Naive thymus-derived CD4-positive, alpha-beta T cell (primary cell): Measurements from ENCODE around the gene ATG16L2. TPM values are rescaled to one million over a fixed set of nuclear protein-coding genes. Genes with fewer than 3 reads are reported as not detected.
A peak's percentile ranks its signal among the peaks of the same experiment; 100 is the strongest.

ENCODE experiments used
- ATAC-seq: fragments of 150-1000 bp; cut with Tn5 transposase; 2 replicates; pipeline ENCODE4 v1.10.0; 2021; ENCODE audit warnings: mild to moderate bottlenecking, moderate library complexity
- CTCF ChIA-PET: fragments of 350-600 bp; sonication (Branson Sonifier 250); formaldehyde crosslinking; loops from one replicate; lab custom pipeline; 2021; ENCODE audit warnings: antibody characterized with exemption; lab: Charles Lee
- POLR2A ChIA-PET: fragments of 350-600 bp; sonication (Branson Sonifier 250); formaldehyde crosslinking; loops from one replicate; lab custom pipeline; 2021; ENCODE audit warnings: antibody characterized with exemption, inconsistent platforms; lab: Charles Lee
- DNase-seq, 9 donors: peaks; one replicate each; pipeline versions ENCODE4 v3.0.0 to v3.0.0-alpha.2; 2020 to 2022; ENCODE audit warnings: mixed read lengths in 1 of 9
- H3K27ac ChIP-seq: one replicate; pipeline ENCODE4 v1.7.0; 2013; ENCODE audit warnings: mild to moderate bottlenecking, low read depth, low read length, moderate library complexity
- H3K27me3 ChIP-seq, 2 donors: one replicate each; pipeline ENCODE4 v1.7.0; 2013; ENCODE audit warnings: low read length in 2 of 2, mild to moderate bottlenecking in 2 of 2, moderate library complexity in 2 of 2; ENCODE audit not compliant: control insufficient read depth in 2 of 2, insufficient read depth in 2 of 2
- H3K36me3 ChIP-seq, 3 experiments: 1 replicate in 2 of 3; 2 replicates in 1 of 3; pipeline ENCODE4 v1.7.0; 2013; ENCODE audit warnings: low read length in 3 of 3, mild to moderate bottlenecking in 3 of 3, moderate library complexity in 1 of 3; ENCODE audit not compliant: insufficient read depth in 3 of 3, control insufficient read depth in 2 of 3
- H3K4me1 ChIP-seq, 2 donors: one replicate each; pipeline ENCODE4 v1.7.0; 2013; ENCODE audit warnings: low read length in 2 of 2, mild to moderate bottlenecking in 2 of 2, moderate library complexity in 1 of 2; ENCODE audit not compliant: control insufficient read depth in 2 of 2, insufficient read depth in 2 of 2
- H3K4me3 ChIP-seq: 2 replicates; pipeline ENCODE4 v1.7.0; 2013; ENCODE audit warnings: mild to moderate bottlenecking, low read length
- H3K9me3 ChIP-seq, 3 experiments: 1 replicate in 2 of 3; 2 replicates in 1 of 3; pipeline ENCODE4 v1.7.0; 2013; ENCODE audit warnings: low read length in 3 of 3; ENCODE audit not compliant: control insufficient read depth in 2 of 3
- H3K27ac Mint-ChIP-seq, 9 donors: one replicate each; pipeline ENCODE4 v1.8.0; 2020 to 2022; ENCODE audit warnings: mixed read lengths in 9 of 9, mild to moderate bottlenecking in 8 of 9, moderate library complexity in 5 of 9, inconsistent platforms in 2 of 9
- H3K27me3 Mint-ChIP-seq, 5 donors: one replicate each; pipeline ENCODE4 v1.8.0; 2021 to 2022; ENCODE audit warnings: mixed read lengths in 5 of 5, mild to moderate bottlenecking in 1 of 5
- H3K36me3 Mint-ChIP-seq, 5 donors: one replicate each; pipeline ENCODE4 v1.8.0; 2020 to 2022; ENCODE audit warnings: mixed read lengths in 5 of 5, mild to moderate bottlenecking in 3 of 5, inconsistent platforms in 1 of 5
- H3K4me1 Mint-ChIP-seq, 7 donors: one replicate each; pipeline ENCODE4 v1.8.0; 2020 to 2022; ENCODE audit warnings: mixed read lengths in 7 of 7, mild to moderate bottlenecking in 3 of 7, inconsistent platforms in 1 of 7
- H3K4me3 Mint-ChIP-seq, 10 donors: one replicate each; pipeline ENCODE4 v1.8.0; 2020 to 2022; ENCODE audit warnings: mild to moderate bottlenecking in 10 of 10, mixed read lengths in 10 of 10, moderate library complexity in 6 of 10, inconsistent platforms in 2 of 10
- H3K9me3 Mint-ChIP-seq, 11 donors: one replicate each; pipeline ENCODE4 v1.8.0; 2020 to 2022; ENCODE audit warnings: mixed read lengths in 11 of 11, mild to moderate bottlenecking in 4 of 11, inconsistent platforms in 1 of 11, moderate library complexity in 1 of 11
- intact Hi-C, 2 donors: fragments of 100-400 bp; cut with micrococcal nuclease; formaldehyde crosslinking; loops; one replicate each; pipeline ENCODE4 v1.15.1; 2023
- polyA plus RNA-seq, 2 donors: library from polyadenylated mRNA; unstranded; fragments of 300-500 nt; fragmentation: Illumina TruSeq; gene quantifications; one replicate each; pipeline ENCODE4 v1.2.3, GENCODE V29; 2021
- total RNA-seq, 6 experiments: library from RNA in 5 of 6; stranded (reverse) in 5 of 6; gene quantifications; 1 replicate in 5 of 6; 2 replicates in 1 of 6; pipeline ENCODE4 v1.2.3 and lab custom pipeline; 2021 to 2026

The ATG16L2 gene
- total and polyA plus RNA-seq, 7 experiments from 2014 or later: 12.8 to 199 (median 134) TPM

GRCh38 chr11:72859126-72859525 lies 44.9 kb downstream of the ATG16L2 start:
- Mint-ChIP-seq H3K36me3 (peaks cover 0 to 37% (median 15%) of the 10 kb centered on the region in 5 donors), H3K27ac (no peak overlapping the region), H3K9me3 (peaks cover 0 to 1% (median 0%) of the 10 kb centered on the region in 11 donors), H3K4me3 (no peak overlapping the region), H3K27me3 (no peaks in the 10 kb centered on the region), H3K4me1 (peaks cover 0 to 4% (median 3%) of the 10 kb centered on the region in 7 donors)
- ATAC-seq (no peak), DNase-seq (no peak)
- intact Hi-C loops: no loop called here
- ChIA-PET POLR2A (no interaction called here), CTCF (no interaction called here)
- H3K4me3 ChIP-seq: no peak overlapping the region
- H3K36me3 ChIP-seq: peaks cover 0 to 4% (median 0%) of the 10 kb centered on the region in 3 experiments
- H3K27me3 ChIP-seq: no peaks in the 10 kb centered on the region
- H3K4me1 ChIP-seq: no peaks in the 10 kb centered on the region
- no peaks in the 10 kb centered on the region for H3K9me3 ChIP-seq
- no peak overlapping the region for H3K27ac ChIP-seq

GRCh38 chr11:72860010-72860409 lies 45.8 kb downstream of the ATG16L2 start:
- H3K4me1 Mint-ChIP-seq: peaks cover 0 to 5% (median 0%) of the 10 kb centered on the region in 7 donors
- peaks cover 0 to 34% (median 15%) of the 10 kb centered on the region in 5 donors for H3K36me3 Mint-ChIP-seq
- Histone ChIP-seq H3K36me3 (peaks cover 0 to 4% (median 0%) of the 10 kb centered on the region in 3 experiments), H3K27ac (no peak overlapping the region), H3K27me3 (no peaks in the 10 kb centered on the region), H3K4me3 (no peak overlapping the region), H3K4me1 (no peaks in the 10 kb centered on the region), H3K9me3 (no peaks in the 10 kb centered on the region)
- intact Hi-C loops: no loop called here
- ATAC-seq (no peak), DNase-seq (no peak)
- POLR2A ChIA-PET: interaction anchor here (0.8 kb wide), 1 partner anchor 19 kb away, joined by 3 read pairs; no protein-coding TSS in a partner anchor
- CTCF ChIA-PET: no interaction called here
- no peak overlapping the region for H3K4me3 Mint-ChIP-seq
- H3K27me3 Mint-ChIP-seq: no peaks in the 10 kb centered on the region
- H3K9me3 Mint-ChIP-seq: peaks cover 0 to 1% (median 0%) of the 10 kb centered on the region in 11 donors
- H3K27ac Mint-ChIP-seq: no peak overlapping the region

- Histone ChIP-seq H3K4me1 (no peaks in the 10 kb centered on the region), H3K9me3 (no peaks in the 10 kb centered on the region), H3K4me3 (no peak overlapping the region), H3K36me3 (peaks cover 0 to 4% (median 0%) of the 10 kb centered on the region in 3 experiments), H3K27ac (no peak overlapping the region), H3K27me3 (no peaks in the 10 kb centered on the region)
- intact Hi-C loops: no loop called here
- ChIA-PET POLR2A (interaction anchor here (0.8 kb wide), 1 partner anchor 18 kb away, joined by 3 read pairs; no protein-coding TSS in a partner anchor), CTCF (no interaction called here)
- H3K4me3 Mint-ChIP-seq: no peak overlapping the region
- peaks cover 0 to 5% (median 2%) of the 10 kb centered on the region in 7 donors for H3K4me1 Mint-ChIP-seq
- peaks cover 0 to 38% (median 15%) of the 10 kb centered on the region in 5 donors for H3K36me3 Mint-ChIP-seq
- H3K9me3 Mint-ChIP-seq: peaks cover 0 to 1% (median 0%) of the 10 kb centered on the region in 11 donors
- no peaks in the 10 kb centered on the region for H3K27me3 Mint-ChIP-seq
- no peak overlapping the region for H3K27ac Mint-ChIP-seq
- no peak for DNase-seq
- no peak for ATAC-seq
Observed at GRCh38 chr11:72860592-72860991, 46.4 kb downstream of the ATG16L2 start.

- no peak for ATAC-seq
- POLR2A ChIA-PET: interaction anchor here (0.7 kb wide), 1 partner anchor 196 kb away, joined by 4 read pairs; no protein-coding TSS in a partner anchor
- Histone ChIP-seq H3K4me3 (no peak overlapping the region), H3K4me1 (no peaks in the 10 kb centered on the region), H3K9me3 (no peaks in the 10 kb centered on the region), H3K36me3 (peaks cover 0 to 4% (median 3%) of the 10 kb centered on the region in 3 experiments), H3K27me3 (no peaks in the 10 kb centered on the region), H3K27ac (no peak overlapping the region)
- intact Hi-C loops: no loop called here
- peaks cover 0 to 2% (median 0%) of the 10 kb centered on the region in 11 donors for H3K9me3 Mint-ChIP-seq
- CTCF ChIA-PET: interaction anchor here (0.6 kb wide), 1 partner anchor 187 kb away, joined by 3 read pairs; no protein-coding TSS in a partner anchor
- peaks cover 0 to 8% (median 2%) of the 10 kb centered on the region in 7 donors for H3K4me1 Mint-ChIP-seq
- no peaks in the 10 kb centered on the region for H3K27me3 Mint-ChIP-seq
- DNase-seq: no peak
- peaks cover 6 to 50% (median 30%) of the 10 kb centered on the region in 5 donors for H3K36me3 Mint-ChIP-seq
- H3K27ac Mint-ChIP-seq: no peak overlapping the region
- H3K4me3 Mint-ChIP-seq: no peak overlapping the region
Observed at GRCh38 chr11:72863091-72863490, 48.9 kb downstream of the ATG16L2 start.

- no peaks in the 10 kb centered on the region for H3K27me3 ChIP-seq
- Mint-ChIP-seq H3K27ac (no peak overlapping the region), H3K9me3 (peaks cover 0 to 3% (median 0%) of the 10 kb centered on the region in 11 donors), H3K36me3 (peaks cover 8 to 47% (median 28%) of the 10 kb centered on the region in 5 donors), H3K4me1 (peaks cover 0 to 8% (median 2%) of the 10 kb centered on the region in 7 donors), H3K4me3 (no peak overlapping the region), H3K27me3 (no peaks in the 10 kb centered on the region)
- ChIA-PET CTCF (no interaction called here), POLR2A (no interaction called here)
- ATAC-seq (no peak), DNase-seq (no peak)
- H3K27ac ChIP-seq: no peak overlapping the region
- intact Hi-C loops: no loop called here
- no peaks in the 10 kb centered on the region for H3K4me1 ChIP-seq
- peaks cover 0 to 4% (median 3%) of the 10 kb centered on the region in 3 experiments for H3K36me3 ChIP-seq
- no peak overlapping the region for H3K4me3 ChIP-seq
- no peaks in the 10 kb centered on the region for H3K9me3 ChIP-seq
Observed at GRCh38 chr11:72863916-72864315, 49.7 kb downstream of the ATG16L2 start.

- Mint-ChIP-seq H3K36me3 (peaks cover 8 to 37% (median 26%) of the 10 kb centered on the region in 5 donors), H3K4me3 (no peak overlapping the region), H3K9me3 (peaks cover 0 to 3% (median 0%) of the 10 kb centered on the region in 11 donors), H3K4me1 (peaks cover 6 to 17% (median 11%) of the 10 kb centered on the region in 7 donors), H3K27ac (peak overlapping the region in 1 of 9 donors; percentile 11), H3K27me3 (no peaks in the 10 kb centered on the region)
- ChIA-PET POLR2A (interaction anchor here (0.9 kb wide), 1 partner anchor 336 kb away, joined by 3 read pairs; no protein-coding TSS in a partner anchor), CTCF (interaction anchor here (0.6 kb wide), 1 partner anchor 241 kb away, joined by 3 read pairs; no protein-coding TSS in a partner anchor)
- Histone ChIP-seq H3K27ac (no peak overlapping the region), H3K27me3 (no peaks in the 10 kb centered on the region), H3K4me3 (no peak overlapping the region), H3K36me3 (peaks cover 0 to 3% (median 2%) of the 10 kb centered on the region in 3 experiments), H3K4me1 (peaks cover 0 to 9% of the 10 kb centered on the region in 2 donors), H3K9me3 (no peaks in the 10 kb centered on the region)
- no peak for ATAC-seq
- no peak for DNase-seq
- intact Hi-C loops: no loop called here
Observed at GRCh38 chr11:72864702-72865655, 50.8 kb downstream of the ATG16L2 start.
